ENCODE results near the gene LIFR. TPM values are rescaled to one million over a fixed set of nuclear protein-coding genes. Genes with fewer than 3 reads are reported as not detected.
"Not testable (repeated sequence)": the region's sequence is repeated elsewhere in the genome, so short reads cannot be mapped to it uniquely, and the experiment has no call there.

LIFR gene
- total and polyA plus RNA-seq, 2 donors (not counting 3 experiments of a cell fraction or from before 2014, with no cell fraction given): 4.1 to 36.4 TPM

GRCh38 chr5:38600329-38601045 lies 44.0 kb upstream of the LIFR start:
- TF ChIP-seq MYC (IDR thresholded peaks at IDR 0.05; ENCODE audit: low read depth, low read length) (no peak), GATA2 (IDR thresholded peaks at IDR 0.05; ENCODE audit: insufficient read depth, insufficient read length, low read depth, low read length) (peak; percentile 46)
- no peak overlapping the region for H2AFZ ChIP-seq (ENCODE audit: low read depth, low read length)
- peaks cover 56% of the 10 kb centered on the region for H3K4me1 ChIP-seq (ENCODE audit: control insufficient read depth, extremely low read depth, insufficient read depth, low read length)
- CTCF ChIA-PET: interaction anchor here (1.0 to 3.0 kb wide), 3 partner anchors 41 to 209 kb away, joined by 3 to 21 read pairs (median 16); no protein-coding TSS in a partner anchor
- no peaks in the 10 kb centered on the region for H3K27me3 ChIP-seq (ENCODE audit: control insufficient read depth in 2 of 2, insufficient read depth in 2 of 2, low read length in 2 of 2)
- H4K20me1 ChIP-seq (replicated peaks; ENCODE audit: control insufficient read depth, extremely low read depth, insufficient read depth, low read length): no peaks in the 10 kb centered on the region
- H3K9me1 ChIP-seq (replicated peaks; ENCODE audit: control insufficient read depth, extremely low read depth, insufficient read depth, low read length): no peaks in the 10 kb centered on the region
- FAIRE-seq: no peak
- POLR2A ChIA-PET: no interaction called here
- no peak overlapping the region for H3K9ac ChIP-seq (replicated peaks; ENCODE audit: extremely low read depth, insufficient read depth, low read length)
- H3K9me3 ChIP-seq (replicated peaks; ENCODE audit: control insufficient read depth, insufficient read depth, low read length): no peaks in the 10 kb centered on the region
- dilution Hi-C loops (cut with MboI; ENCODE audit: extremely low pct_ligation_motif_present, low sequenced_read_pairs): no loop called here
- H3K4me3 ChIP-seq (replicated peaks in 1 of 3; ENCODE audit: insufficient read depth in 1 of 3, low read depth in 1 of 3, low read length in 3 of 3): no peak overlapping the region
- intact Hi-C loops (cut with micrococcal nuclease): loop anchor here (1.0 kb wide), 1 partner anchor 43 kb away; no protein-coding TSS in a partner anchor
- no peaks in the 10 kb centered on the region for H3K79me2 ChIP-seq (ENCODE audit: control insufficient read depth, insufficient read depth, low read length)
- peak overlapping the region; percentile 42 for H3K4me2 ChIP-seq (ENCODE audit: insufficient read depth, low read length)
- no TSS peak for BruUV-seq (replicated peaks)
- no peaks in the 10 kb centered on the region for H3K36me3 ChIP-seq (ENCODE audit: control insufficient read depth in 2 of 2, extremely low read depth in 1 of 2, insufficient read depth in 2 of 2, low read length in 2 of 2)
- no peak for DNase-seq (ENCODE audit: low read depth, low spot score)
- no peak overlapping the region for H3K27ac ChIP-seq (ENCODE audit: insufficient read depth, low read depth, low read length)

GRCh38 chr5:38599751-38600150 lies 43.3 kb upstream of the LIFR start:
- H3K4me1 ChIP-seq (ENCODE audit: control insufficient read depth, extremely low read depth, insufficient read depth, low read length): peaks cover 60% of the 10 kb centered on the region
- POLR2A ChIA-PET; H3K4me2 ChIP-seq (ENCODE audit: insufficient read depth, low read length); dilution Hi-C loops (cut with MboI; ENCODE audit: extremely low pct_ligation_motif_present, low sequenced_read_pairs); FAIRE-seq; BruUV-seq (replicated peaks); H2AFZ ChIP-seq (ENCODE audit: low read depth, low read length); H3K79me2 ChIP-seq (ENCODE audit: control insufficient read depth, insufficient read depth, low read length); H3K9me1 ChIP-seq (replicated peaks; ENCODE audit: control insufficient read depth, extremely low read depth, insufficient read depth, low read length); H3K9ac ChIP-seq (replicated peaks; ENCODE audit: extremely low read depth, insufficient read depth, low read length); H4K20me1 ChIP-seq (replicated peaks; ENCODE audit: control insufficient read depth, extremely low read depth, insufficient read depth, low read length); H3K27me3 ChIP-seq (ENCODE audit: control insufficient read depth in 2 of 2, insufficient read depth in 2 of 2, low read length in 2 of 2); H3K27ac ChIP-seq (ENCODE audit: insufficient read depth, low read depth, low read length); H3K9me3 ChIP-seq (replicated peaks; ENCODE audit: control insufficient read depth, insufficient read depth, low read length); H3K4me3 ChIP-seq (replicated peaks in 1 of 3; ENCODE audit: insufficient read depth in 1 of 3, low read depth in 1 of 3, low read length in 3 of 3); DNase-seq (ENCODE audit: low read depth, low spot score); H3K36me3 ChIP-seq (ENCODE audit: control insufficient read depth in 2 of 2, extremely low read depth in 1 of 2, insufficient read depth in 2 of 2, low read length in 2 of 2): not testable (repeated sequence)
- CTCF ChIA-PET: interaction anchor here (1.0 to 3.0 kb wide), 7 partner anchors 13 to 210 kb away, joined by 3 to 21 read pairs (median 6); no protein-coding TSS in a partner anchor
- intact Hi-C loops (cut with micrococcal nuclease): loop anchor here (1.0 to 5.0 kb wide), 6 partner anchors 42 to 209 kb away; no protein-coding TSS in a partner anchor
